Thoracic aorta (tissue), 2 donors: ENCODE measurements around the gene TIMM23. TPM values are rescaled to one million over a fixed set of nuclear protein-coding genes. Genes with fewer than 3 reads are reported as not detected.

Experiments
- ATAC-seq: fragments of 150-250 bp; one replicate; pipeline ENCODE4 v1.8.0; 2017; ENCODE audit warnings: low read depth; ENCODE audit not compliant: insufficient number of reproducible peaks, low FRiP score
- DNase-seq: peaks from one replicate; pipeline ENCODE4 v3.0.0-alpha.2; 2020; ENCODE audit warnings: low spot score
- H3K27ac ChIP-seq, 2 donors: fragments of 200-600 bp; sonication (generic); 1 replicate in 1 of 2; 2 replicates in 1 of 2; pipeline ENCODE4 v1.5.1; 2016; ENCODE audit warnings: mild to moderate bottlenecking in 2 of 2, moderate library complexity in 2 of 2
- H3K27me3 ChIP-seq: fragments of 200-600 bp; sonication (generic); replicated peaks from 2 replicates; pipeline ENCODE4 v1.6.0; 2016; ENCODE audit warnings: mild to moderate bottlenecking; ENCODE audit not compliant: insufficient read depth
- H3K36me3 ChIP-seq: fragments of 200-600 bp; sonication (generic); one replicate; pipeline ENCODE4 v1.5.1; 2016
- H3K4me1 ChIP-seq, 2 donors: fragments of 200-600 bp; sonication (generic); 1 replicate in 1 of 2; 2 replicates in 1 of 2; pipeline versions ENCODE4 v1.5.1 to v1.6.0; 2016; ENCODE audit warnings: low read depth in 2 of 2, mild to moderate bottlenecking in 1 of 2; ENCODE audit not compliant: control insufficient read depth in 1 of 2
- H3K4me3 ChIP-seq: fragments of 200-600 bp; sonication (generic); 2 replicates; pipeline ENCODE4 v1.5.1; 2016; ENCODE audit warnings: mild to moderate bottlenecking
- H3K9me3 ChIP-seq: fragments of 200-600 bp; sonication (generic); 2 replicates; pipeline ENCODE4 v1.5.1; 2016
- total RNA-seq, 2 donors: library from RNA; depleted of rRNA; stranded (reverse); fragments of >200 nt; gene quantifications; one replicate each; pipeline versions ENCODE4 v1.1.0 to v1.2.3, GENCODE V29; 2016
- TF ChIP-seq, protein P1 (sequence below): fragments of 200-600 bp; sonication (generic); IDR thresholded peaks from one replicate; pipeline ENCODE4 v1.5.1; 2019; ENCODE audit warnings: antibody characterized with exemption

The TIMM23 gene
- total RNA-seq, 2 donors from 2014 or later, result 37.9 to 51.5 TPM

GRCh38 chr10:46050941-46051623 is 78.8 kb downstream of the TIMM23 start:
- H3K4me1 ChIP-seq, result no peaks in the 10 kb centered on the region
- no peak overlapping the region for H3K27ac ChIP-seq
- H3K9me3 ChIP-seq, result no peaks in the 10 kb centered on the region
- no peak overlapping the region for H3K4me3 ChIP-seq
- no peak for DNase-seq
- no peaks in the 10 kb centered on the region for H3K27me3 ChIP-seq
- ATAC-seq, result no peak
- H3K36me3 ChIP-seq, result no peaks in the 10 kb centered on the region
- TF ChIP-seq, protein P1, sequence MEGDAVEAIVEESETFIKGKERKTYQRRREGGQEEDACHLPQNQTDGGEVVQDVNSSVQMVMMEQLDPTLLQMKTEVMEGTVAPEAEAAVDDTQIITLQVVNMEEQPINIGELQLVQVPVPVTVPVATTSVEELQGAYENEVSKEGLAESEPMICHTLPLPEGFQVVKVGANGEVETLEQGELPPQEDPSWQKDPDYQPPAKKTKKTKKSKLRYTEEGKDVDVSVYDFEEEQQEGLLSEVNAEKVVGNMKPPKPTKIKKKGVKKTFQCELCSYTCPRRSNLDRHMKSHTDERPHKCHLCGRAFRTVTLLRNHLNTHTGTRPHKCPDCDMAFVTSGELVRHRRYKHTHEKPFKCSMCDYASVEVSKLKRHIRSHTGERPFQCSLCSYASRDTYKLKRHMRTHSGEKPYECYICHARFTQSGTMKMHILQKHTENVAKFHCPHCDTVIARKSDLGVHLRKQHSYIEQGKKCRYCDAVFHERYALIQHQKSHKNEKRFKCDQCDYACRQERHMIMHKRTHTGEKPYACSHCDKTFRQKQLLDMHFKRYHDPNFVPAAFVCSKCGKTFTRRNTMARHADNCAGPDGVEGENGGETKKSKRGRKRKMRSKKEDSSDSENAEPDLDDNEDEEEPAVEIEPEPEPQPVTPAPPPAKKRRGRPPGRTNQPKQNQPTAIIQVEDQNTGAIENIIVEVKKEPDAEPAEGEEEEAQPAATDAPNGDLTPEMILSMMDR, result no peak

DNA sequence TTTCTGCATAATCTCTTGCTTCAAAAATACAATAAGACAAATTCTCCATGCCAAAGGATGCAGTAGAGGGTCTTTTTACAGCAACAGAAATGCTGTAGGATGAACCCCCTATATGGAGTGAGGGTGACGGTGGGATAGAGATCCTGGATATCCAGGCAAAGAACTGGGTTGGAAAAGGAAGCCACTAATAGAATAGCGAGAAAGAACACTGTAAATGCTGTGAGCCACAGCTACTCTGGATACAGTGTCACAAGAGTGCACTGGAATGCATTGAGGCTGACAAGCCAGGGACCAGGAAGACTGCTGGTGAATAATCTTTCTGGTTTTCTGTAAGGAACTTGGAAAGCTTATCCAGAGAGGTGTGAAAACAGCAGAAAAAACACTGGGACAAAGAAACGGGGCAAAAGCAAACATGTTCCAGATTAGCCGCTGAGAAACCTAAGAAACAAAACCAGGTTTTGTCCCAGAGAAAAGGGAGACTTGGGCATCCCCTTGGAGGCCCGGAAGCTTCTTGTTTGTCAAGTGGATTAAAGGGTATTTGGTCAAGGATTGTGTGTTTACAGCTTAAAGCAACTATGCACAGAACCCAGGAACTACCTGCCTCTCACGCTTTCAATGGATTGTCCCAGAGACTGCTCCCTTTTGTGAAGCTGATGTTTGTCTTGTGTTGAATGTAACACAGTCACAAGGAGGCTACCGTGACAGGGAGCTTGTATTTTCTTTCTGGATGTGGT is 79.9 kb downstream of the TIMM23 start:
- no peak for ATAC-seq
- no peak overlapping the region for H3K27ac ChIP-seq

GRCh38 chr10:46052791-46053375 is 80.6 kb downstream of the TIMM23 start:
- Histone ChIP-seq H3K36me3 (no peaks in the 10 kb centered on the region), H3K4me1 (no peaks in the 10 kb centered on the region), H3K27me3 (no peaks in the 10 kb centered on the region), H3K9me3 (peaks cover 2% of the 10 kb centered on the region), H3K4me3 (no peak overlapping the region), H3K27ac (no peak overlapping the region)
- TF ChIP-seq, protein P1, result no peak
- DNase-seq (no peak), ATAC-seq (no peak)

More for the DNA sequence above, 79.9 kb downstream of the TIMM23 start:
- no peaks in the 10 kb centered on the region for H3K4me1 ChIP-seq
- H3K27me3 ChIP-seq, result no peaks in the 10 kb centered on the region
- no peak overlapping the region for H3K4me3 ChIP-seq
- TF ChIP-seq, protein P1, result no peak
- H3K9me3 ChIP-seq, result peaks cover 2% of the 10 kb centered on the region
- no peak for DNase-seq
- no peaks in the 10 kb centered on the region for H3K36me3 ChIP-seq

Other genes with a start within 250 kb of the TIMM23 start
- 10 to 100 TPM; 24.2 to 40.6 TPM for gene WASHC2C, start 245.2 kb upstream of the TIMM23 start, total RNA-seq
- 10 to 100 TPM; 10.3 to 20.5 TPM for gene AGAP4, start 125.0 kb upstream of the TIMM23 start, total RNA-seq
- 100 to 1,000 TPM; 101 to 111 TPM for gene NCOA4, start 58.1 kb downstream of the TIMM23 start, total RNA-seq
- not detected for gene MSMB, start 73.8 kb downstream of the TIMM23 start, total RNA-seq